CD4-positive, alpha-beta T cell treated with Interleukin-1 beta for 1 hour (primary cell): ENCODE measurements around the gene JUP.
A peak's percentile ranks its signal among the peaks of the same experiment; 100 is the strongest.

ENCODE experiments used
- DNase-seq, 2 donors: peaks; one replicate each; pipeline ENCODE4 v3.0.0-alpha.2; 2020 to 2022

The JUP gene

GRCh38 chr17:41806685-41807445 is 20.4 kb upstream of the JUP start:
- DNase-seq: no peak

GRCh38 chr17:41803049-41804020 is 16.8 kb upstream of the JUP start:
- peak in 1 of 2 donors; percentile 10 for DNase-seq

- peak; percentile 60 to 69 for DNase-seq
Observed at GRCh38 chr17:41801374-41802271, 15.1 kb upstream of the JUP start.

DNA sequence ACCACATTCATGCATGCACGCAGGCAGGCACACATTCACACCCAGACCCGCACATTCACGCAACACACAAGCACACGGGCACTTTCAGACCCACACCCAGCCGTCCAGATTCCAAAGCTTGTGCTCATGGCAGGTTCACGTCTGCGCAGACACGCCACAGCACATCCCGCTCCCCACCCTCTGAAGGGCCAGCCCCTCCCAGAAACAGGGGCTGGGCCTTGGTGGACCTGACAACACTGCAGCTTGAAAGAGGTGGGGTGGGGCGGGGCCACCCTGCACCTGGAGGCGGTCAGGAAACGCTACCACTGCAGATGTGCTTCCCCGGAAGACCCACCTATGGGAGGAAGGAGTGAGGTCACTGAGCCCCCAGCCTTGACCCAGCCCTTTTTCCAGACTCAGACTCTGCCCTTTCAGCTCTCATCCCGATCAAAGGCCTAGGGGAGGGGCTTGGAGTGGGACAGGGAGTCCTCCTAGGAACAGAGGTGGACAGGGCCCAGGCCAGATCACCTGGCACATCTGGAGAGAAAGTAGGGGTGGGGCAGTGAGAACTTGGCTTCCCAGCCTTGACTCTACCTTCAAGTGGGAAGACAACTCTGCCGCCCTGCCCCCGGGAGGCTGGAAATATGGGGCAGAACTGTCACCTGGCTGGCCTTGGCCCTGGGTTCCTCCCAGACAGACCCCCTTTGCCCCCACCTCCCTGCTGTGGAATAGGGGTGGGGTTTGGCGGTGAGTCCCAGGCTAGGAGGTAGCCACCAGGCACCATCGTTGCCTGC is 14.3 kb upstream of the JUP start:
- DNase-seq: peak; percentile 6 to 12

DNA sequence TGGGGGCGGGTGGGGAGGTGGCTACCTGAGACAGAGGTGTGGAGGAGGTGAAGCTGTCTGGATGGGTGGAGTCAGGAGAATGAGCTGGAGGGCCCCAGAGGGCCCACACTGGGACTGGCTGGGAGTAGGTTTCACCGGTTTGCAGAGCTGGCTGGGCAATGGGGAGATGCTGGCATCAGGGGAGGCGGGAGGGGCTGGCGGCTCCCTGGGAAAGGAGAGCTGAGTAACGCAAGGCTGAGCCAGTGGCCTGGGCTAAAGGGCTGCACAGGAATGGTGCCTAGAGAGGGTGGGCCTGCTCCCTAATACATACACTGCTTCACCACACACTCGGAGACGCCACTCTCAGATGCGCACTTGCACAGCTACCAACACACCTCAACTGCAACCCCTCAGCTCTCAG is 12.9 kb upstream of the JUP start:
- DNase-seq: no peak

- no peak for DNase-seq
Observed at GRCh38 chr17:41797377-41797776, 10.9 kb upstream of the JUP start.

- no peak for DNase-seq
Observed at GRCh38 chr17:41796121-41796895, 9.8 kb upstream of the JUP start.

DNA sequence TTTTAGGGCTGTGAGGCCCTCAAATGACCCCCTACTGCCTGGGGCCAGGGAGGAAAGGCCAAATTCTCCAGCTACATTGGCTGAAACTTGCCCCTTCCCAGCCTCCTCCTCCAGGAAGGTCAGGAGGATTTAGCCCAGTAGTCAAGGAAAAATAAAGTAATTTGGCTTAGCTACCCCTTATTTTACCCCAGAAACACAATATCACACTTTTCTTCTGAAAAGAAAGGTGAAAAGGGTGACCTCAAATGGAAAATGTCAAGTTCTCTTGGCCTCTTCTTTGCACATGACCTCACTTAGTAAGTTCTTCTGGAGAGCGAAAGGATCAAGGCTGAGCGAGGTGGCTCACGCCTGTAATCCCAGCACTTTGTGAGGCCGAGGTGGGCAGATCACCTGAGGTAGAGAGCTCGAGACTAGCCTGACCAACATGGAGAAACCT is 8.0 kb upstream of the JUP start:
- DNase-seq: no peak

GRCh38 chr17:41793784-41794539 is 7.5 kb upstream of the JUP start:
- DNase-seq: no peak

DNA sequence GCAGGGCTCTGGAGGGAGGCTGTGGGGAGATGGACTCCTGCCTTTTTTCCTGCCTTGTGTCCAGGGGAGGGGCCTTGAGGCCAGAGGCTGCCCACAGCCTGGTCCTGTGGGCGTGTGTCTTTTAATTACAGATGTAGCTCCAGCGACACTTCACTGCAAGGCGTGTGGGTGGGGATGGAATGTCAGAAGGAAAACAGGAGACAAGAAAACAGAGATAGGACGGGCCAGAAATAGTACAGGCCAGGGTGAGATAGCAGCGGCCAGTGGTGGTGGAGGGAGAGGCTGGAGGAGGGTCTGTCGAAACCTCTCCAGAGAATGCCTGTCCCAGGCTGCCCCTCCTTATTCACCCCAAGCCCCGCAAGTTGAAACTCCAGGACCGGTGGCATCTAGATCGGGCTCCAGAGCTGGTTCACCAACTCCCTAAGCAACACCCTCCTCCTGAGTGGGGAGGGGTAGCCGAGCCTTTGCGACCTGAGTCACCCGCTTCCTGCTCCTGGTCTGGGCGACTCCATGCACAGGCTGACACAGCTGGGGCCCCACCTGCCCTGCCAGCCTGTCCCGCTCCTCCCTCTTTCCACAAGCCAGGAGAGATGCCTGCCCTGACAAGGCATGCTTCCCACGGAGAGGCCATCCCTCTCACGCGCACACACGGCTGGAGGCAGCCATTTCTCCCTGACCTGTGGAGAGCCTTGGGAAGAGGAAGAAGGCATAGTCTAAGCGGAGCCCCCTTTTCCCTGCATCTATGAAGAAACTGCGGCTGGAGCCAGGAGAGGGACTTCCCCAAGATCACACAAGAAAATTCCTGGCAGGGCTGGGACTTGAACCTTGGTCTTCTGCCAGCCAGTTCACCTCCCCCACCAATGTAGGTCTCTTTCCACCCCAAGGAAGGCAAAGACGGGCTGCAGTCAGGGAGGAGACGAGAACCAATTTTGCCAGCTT is 6.6 kb upstream of the JUP start:
- DNase-seq: no peak

DNA sequence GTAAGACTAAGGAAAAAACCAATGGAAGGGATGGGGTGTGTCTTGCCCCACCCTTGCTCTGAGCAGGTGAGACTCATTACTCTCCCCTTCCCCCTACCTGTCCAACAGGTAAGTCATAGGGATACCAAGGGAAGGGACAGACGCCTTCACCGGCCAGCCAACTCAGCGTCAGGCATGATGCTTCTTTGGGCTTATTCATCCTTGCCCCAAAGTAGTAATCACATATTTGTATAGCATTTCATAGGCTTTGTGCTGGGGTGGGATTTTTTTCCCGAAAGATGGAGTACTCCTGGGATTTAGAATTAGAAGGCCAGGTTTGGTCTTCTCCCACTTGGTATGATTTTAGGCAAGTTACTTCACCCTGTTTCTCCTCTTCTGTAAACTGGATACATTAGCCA is 509 bp upstream of the JUP start:
- no peak for DNase-seq

- DNase-seq: peak in 1 of 2 donors; percentile 30
Observed at GRCh38 chr17:41785859-41786226, 668 bp downstream of the JUP start.

GRCh38 chr17:41785091-41785858 is 1.2 kb downstream of the JUP start:
- peak in 1 of 2 donors; percentile 64 for DNase-seq

DNA sequence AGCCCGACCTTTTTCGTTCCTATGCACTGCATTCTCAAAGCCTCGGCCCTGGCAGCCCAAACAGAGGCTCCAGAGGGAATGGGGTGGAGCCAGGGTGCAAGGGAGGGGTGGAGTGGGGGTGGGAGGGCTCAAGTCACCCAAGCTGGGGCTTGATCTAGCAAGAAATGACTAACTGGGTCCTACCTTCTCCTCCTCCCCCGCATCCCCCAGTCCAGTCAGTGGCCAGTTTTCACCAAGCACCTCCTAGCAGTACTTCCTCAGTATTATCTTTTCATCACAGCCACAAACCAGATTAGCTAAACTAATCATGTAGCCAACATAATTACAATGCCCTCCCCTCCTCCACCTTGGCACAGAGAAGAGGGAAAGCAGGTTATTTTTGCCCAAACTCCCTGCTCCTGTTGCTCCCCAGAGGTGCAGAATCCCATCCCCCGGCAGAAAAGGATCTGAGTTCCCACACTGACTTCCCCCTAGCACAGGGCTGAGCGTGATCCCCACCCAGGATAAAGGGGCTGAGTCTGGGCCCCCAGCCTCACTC is 2.2 kb downstream of the JUP start:
- no peak for DNase-seq

DNA sequence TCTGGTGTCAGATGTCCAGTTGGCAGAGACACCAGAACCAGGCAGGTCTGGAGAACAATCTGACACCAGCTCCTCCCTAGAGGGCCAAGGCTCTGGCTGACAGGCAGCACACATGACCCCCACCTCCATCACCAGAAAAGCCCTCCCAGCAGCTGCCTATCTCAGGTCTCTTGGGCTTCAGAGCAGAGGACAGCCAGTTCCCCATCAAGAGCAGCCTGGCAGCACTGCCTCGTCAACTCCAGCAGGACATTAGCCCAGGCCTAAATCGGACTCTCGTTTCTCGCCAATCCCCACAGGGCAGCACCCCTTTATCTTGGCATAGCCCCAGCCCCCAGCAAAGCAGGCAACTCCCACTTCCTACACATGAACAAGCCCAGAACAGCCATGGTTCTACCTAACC is 4.4 kb downstream of the JUP start:
- no peak for DNase-seq

- no peak for DNase-seq
Observed at GRCh38 chr17:41781404-41782110, 5.0 kb downstream of the JUP start.

DNA sequence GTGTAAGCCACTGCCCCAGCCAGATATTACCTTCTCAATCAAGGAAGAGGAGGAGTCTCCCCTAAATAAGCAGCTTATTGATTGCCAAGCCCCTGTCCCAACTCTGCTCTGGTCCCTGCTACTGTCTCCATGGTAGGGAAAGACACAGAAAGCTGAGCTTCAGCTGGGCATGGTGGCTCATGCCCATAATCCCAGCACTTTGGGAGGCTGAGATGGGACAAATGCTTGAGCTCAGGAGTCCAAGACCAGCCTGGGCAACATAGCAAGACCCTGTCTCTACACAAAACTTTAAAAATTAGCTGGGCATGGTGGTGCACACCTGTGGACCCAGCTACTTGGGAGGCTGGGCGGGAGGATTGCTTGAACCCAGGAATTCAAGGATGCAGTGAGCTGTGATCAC is 6.6 kb downstream of the JUP start:
- no peak for DNase-seq
